ENCODE data around the gene MTA1.

Gene MTA1

DNA sequence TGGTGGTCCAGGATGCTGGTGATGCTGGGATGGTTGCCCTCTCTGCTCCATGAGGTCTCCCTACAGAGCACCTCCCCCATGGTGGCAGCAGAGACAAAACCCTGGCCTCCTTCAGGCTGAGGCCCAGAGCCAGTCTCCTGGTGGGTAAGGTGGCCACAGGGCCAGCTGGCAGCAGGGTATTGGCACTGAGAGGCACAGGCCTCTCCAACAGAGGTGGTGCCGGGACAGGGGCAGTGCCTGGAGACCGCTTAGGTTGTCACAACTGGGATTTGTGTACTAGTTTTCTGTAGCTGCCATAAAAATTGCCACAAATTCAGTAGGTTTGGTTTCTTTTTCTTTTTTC lies 6.1 kb upstream of the MTA1 start:
- no peak for DNase-seq

DNA sequence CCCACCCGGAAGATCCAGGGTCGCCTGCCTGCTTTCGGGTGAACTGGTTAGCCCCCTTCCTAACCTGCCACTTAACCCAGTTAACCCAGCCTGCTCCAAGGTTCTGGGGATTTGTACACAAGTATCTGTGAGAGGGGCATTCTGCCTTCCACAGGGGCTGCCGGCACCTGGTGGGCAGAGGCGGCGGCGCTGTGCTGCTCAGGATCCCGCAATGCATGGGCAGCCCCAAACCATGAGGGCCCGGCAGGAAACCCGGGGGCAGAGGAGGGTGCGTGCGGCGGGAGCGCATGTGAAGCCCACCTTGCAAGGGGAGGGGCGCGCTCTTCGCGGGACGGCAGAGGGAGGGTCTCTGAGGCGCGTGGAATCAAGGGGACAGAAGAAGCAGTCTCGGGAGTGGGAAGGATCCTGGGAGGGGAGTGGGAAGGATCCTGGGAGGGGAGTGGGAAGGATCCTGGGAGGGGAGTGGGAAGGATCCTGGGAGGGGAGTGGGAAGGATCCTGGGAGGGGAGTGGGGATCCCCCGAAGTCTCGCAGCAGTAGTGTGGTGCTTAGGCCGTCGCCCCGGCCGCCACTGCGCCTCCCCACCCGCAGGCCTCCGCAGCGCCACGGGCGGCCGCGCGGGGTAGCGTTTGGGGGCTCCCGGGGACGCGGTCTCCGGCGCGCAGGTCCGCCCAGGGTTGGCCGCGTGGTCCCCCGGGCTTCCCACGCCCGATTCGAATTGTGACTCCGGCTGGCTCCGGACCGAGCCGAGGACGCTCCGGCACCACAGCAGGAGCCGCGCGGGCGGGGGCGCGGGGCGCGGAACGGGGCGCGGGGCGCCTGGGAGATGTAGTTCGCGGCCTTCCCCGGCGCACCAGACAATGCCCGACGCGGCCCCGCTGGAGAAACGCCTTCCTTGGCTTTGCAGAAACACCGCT lies 4.9 kb upstream of the MTA1 start:
- peak; percentile 50 for TF ChIP-seq CTCF (IDR thresholded peaks at IDR 0.05)
- H3K27ac Mint-ChIP-seq = no peak overlapping the region
- H3K27me3 Mint-ChIP-seq (ENCODE audit: low read depth, poor library complexity) = peaks cover 52% of the 10 kb centered on the region
- peak; percentile 75 for DNase-seq
- peaks cover 38% of the 10 kb centered on the region for H3K4me1 Mint-ChIP-seq
- H3K9me3 Mint-ChIP-seq = peaks cover 16% of the 10 kb centered on the region
- peaks cover 24% of the 10 kb centered on the region for H3K36me3 Mint-ChIP-seq (ENCODE audit: low read depth)
- H3K4me3 Mint-ChIP-seq = peak overlapping the region; percentile 82

More for the DNA sequence above, 6.1 kb upstream of the MTA1 start:
- no peak overlapping the region for H3K4me3 Mint-ChIP-seq
- peaks cover 45% of the 10 kb centered on the region for H3K4me1 Mint-ChIP-seq
- peaks cover 60% of the 10 kb centered on the region for H3K27me3 Mint-ChIP-seq (ENCODE audit: low read depth, poor library complexity)
- H3K27ac Mint-ChIP-seq = no peak overlapping the region
- peaks cover 36% of the 10 kb centered on the region for H3K36me3 Mint-ChIP-seq (ENCODE audit: low read depth)
- H3K9me3 Mint-ChIP-seq = peaks cover 28% of the 10 kb centered on the region
- TF ChIP-seq CTCF (IDR thresholded peaks at IDR 0.05) = no peak

DNA sequence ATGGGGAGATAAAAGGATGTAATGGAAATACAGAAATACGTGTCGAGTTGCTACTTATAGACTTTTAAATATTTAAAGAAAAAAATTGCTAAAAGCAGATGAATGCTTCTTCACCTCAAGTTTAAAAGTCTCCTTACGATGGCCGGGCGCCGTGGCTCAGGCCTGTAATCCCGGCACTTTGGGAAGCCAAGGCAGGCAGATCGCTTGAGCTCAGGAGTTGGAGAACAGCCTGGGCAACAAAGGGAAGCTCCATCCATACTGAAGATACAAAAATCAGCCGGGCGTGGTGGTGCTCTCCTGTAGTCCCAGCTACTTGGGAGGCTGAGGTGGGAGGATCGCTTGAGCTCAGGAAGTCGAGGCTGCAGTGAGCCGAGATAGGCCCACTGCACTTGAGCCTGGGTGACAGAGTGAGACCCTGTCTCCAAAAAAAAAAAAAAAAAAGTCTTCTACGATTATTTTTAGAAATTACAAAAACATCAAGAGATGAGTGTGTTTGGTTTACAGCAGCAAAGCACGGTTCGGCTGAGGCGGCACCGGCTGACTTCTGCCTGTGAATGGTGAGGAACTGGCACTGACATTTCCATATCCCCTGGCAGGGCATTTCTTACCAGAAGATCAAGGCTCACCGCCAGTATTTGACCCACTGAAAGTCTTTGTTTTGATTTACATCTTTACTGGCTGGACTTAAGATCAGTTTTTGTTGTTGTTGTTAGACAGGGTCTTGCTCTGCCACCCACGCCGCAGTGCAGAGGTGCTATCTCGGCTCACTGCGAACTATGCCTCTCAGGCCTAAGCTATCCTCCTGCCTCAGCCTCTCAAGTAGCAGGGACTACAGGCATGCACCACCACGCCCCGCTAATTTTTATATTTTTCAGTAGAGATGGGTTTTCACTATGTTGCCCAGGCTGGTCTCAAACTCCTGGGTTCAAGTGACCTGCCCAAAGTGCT lies 3.9 kb upstream of the MTA1 start:
- Mint-ChIP-seq H3K4me1 (peaks cover 33% of the 10 kb centered on the region), H3K27ac (no peak overlapping the region), H3K36me3 (ENCODE audit: low read depth) (peaks cover 17% of the 10 kb centered on the region), H3K9me3 (peaks cover 10% of the 10 kb centered on the region), H3K27me3 (ENCODE audit: low read depth, poor library complexity) (peaks cover 42% of the 10 kb centered on the region), H3K4me3 (peak overlapping the region; percentile 82)
- TF ChIP-seq CTCF (IDR thresholded peaks at IDR 0.05) = no peak
- no peak for DNase-seq

GRCh38 chr14:105416671-105417070 lies 3.0 kb upstream of the MTA1 start:
- Mint-ChIP-seq H3K27me3 (ENCODE audit: low read depth, poor library complexity) (peaks cover 36% of the 10 kb centered on the region), H3K36me3 (ENCODE audit: low read depth) (peaks cover 14% of the 10 kb centered on the region), H3K27ac (no peak overlapping the region), H3K9me3 (peaks cover 8% of the 10 kb centered on the region), H3K4me3 (peak overlapping the region; percentile 57), H3K4me1 (peaks cover 40% of the 10 kb centered on the region)
- DNase-seq = no peak
- no peak for TF ChIP-seq CTCF (IDR thresholded peaks at IDR 0.05)

DNA sequence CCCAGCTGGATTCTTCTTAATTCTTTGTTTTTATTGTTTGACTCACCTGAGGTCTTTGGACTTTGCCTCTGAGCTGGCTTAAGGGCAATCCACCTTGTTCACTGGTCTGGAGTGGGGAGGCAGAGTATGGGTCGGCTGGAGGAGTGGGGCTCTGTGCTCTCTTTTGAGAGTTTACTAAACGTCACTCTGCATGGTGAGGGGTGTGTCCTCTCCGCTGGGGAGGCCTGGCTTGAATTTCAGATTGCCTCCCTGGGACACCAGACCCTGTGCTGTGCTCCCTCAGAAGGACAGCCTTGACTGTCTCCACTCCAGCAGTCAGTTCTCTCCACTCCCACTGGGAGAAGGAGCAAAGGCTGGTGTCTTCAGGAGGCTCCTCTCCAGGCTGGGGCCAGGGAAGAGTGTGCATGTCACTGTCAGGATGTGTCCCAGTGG lies 1.9 kb upstream of the MTA1 start:
- Mint-ChIP-seq H3K9me3 (peaks cover 8% of the 10 kb centered on the region), H3K36me3 (ENCODE audit: low read depth) (peaks cover 18% of the 10 kb centered on the region), H3K27ac (no peak overlapping the region), H3K4me3 (peak overlapping the region; percentile 40), H3K27me3 (ENCODE audit: low read depth, poor library complexity) (peaks cover 26% of the 10 kb centered on the region), H3K4me1 (peaks cover 50% of the 10 kb centered on the region)
- no peak for DNase-seq
- TF ChIP-seq CTCF (IDR thresholded peaks at IDR 0.05) = no peak
